ENCODE results near the gene PTGER1. TPM values are rescaled to one million over a fixed set of nuclear protein-coding genes. Genes with fewer than 3 reads are reported as not detected.
A peak's percentile ranks its signal among the peaks of the same experiment; 100 is the strongest.

The PTGER1 gene, protein sequence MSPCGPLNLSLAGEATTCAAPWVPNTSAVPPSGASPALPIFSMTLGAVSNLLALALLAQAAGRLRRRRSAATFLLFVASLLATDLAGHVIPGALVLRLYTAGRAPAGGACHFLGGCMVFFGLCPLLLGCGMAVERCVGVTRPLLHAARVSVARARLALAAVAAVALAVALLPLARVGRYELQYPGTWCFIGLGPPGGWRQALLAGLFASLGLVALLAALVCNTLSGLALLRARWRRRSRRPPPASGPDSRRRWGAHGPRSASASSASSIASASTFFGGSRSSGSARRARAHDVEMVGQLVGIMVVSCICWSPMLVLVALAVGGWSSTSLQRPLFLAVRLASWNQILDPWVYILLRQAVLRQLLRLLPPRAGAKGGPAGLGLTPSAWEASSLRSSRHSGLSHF
- 1 to 10 TPM in 1 of 4 donors, under 1 TPM in 2, not detected in 1; 0.31 to 1.3 (median 0.38) TPM for total RNA-seq

DNA sequence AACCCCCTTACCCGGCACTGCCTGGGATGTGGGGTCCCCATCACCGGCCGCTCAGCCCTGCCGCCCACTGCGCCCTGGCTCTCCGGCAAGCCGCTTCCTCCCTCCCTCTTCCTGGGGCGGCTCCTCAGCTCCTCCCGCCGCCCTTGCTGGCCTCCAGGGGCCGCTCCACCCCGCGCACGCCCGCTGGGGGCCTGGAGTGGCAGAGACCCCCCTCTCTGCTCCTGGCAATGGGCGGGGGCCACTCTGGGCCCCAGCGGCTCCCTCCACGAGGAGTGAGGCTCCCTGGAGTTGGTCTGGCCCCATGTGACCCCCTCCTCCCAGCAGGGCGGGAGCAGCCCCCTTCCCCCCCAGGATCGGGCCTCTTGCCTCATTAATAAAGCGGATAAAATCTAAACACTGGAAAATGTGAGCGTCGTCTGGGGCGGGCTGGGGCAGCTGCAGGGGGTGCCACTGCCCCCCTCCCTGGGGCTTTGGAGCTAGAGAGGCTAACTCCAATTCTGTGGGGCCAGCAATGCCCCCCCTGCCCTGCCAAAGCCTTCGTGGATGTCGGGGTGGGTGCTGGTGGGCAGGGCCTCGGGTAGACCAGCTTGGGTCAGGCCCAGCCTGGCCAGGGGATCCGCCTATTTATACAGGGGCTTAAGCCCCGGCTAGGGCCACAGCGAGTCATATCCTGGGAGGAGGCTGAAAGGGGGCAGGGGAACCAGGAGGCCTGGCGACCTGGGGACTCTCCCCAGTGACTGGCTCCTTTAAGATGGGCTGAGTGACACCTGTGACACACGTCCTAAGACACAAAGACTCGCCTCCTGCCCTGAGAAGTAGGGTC is at the start of gene PTGER1:
PTGER1 (minus strand) TSS at position 104 of the 823 bp plus-strand sequence. CDS start 1,034 bp downstream, outside the sequence.
- H3K4me1 ChIP-seq = peaks cover 36 to 80% (median 50%) of the 10 kb centered on the region in 3 donors

DNA sequence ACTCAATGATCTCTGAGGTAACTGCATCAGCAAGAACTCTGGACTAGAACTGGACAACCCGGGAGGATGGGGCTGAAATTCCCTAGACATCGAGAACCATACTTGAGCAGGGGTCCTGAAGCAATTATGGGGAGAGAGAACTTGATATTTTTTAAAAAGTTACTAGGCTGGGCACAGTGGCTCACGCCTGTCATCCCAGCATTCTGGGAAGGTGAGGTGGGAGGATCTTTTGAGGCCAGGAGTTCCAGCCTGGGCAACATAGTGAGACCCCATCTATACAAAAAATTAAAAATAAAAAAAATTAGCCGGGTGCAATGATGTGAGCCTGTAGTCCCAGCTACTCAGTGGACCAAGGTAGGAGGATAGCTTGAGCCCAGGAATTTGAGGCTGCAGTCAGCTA is 45.4 kb upstream of the PTGER1 start:
- Histone ChIP-seq H3K27me3 (no peaks in the 10 kb centered on the region), H3K9me3 (no peaks in the 10 kb centered on the region), H3K4me3 (no peak overlapping the region), H3K4me1 (peaks cover 26 to 87% (median 42%) of the 10 kb centered on the region in 3 donors), H3K27ac (peak overlapping the region; percentile 93 to 99 (median 98)), H3K36me3 (peaks cover 6 to 13% (median 8%) of the 10 kb centered on the region in 3 donors)
- intact Hi-C loops (cut with DNase I) = no loop called here
- WGBS, 2 donors = 90 to 92% methylated on average over 4 of the region's 4 CpGs
- no peak for DNase-seq
- TF ChIP-seq POLR2A (IDR thresholded peaks at IDR 0.05) = no peak
- TF ChIP-seq, protein P1, sequence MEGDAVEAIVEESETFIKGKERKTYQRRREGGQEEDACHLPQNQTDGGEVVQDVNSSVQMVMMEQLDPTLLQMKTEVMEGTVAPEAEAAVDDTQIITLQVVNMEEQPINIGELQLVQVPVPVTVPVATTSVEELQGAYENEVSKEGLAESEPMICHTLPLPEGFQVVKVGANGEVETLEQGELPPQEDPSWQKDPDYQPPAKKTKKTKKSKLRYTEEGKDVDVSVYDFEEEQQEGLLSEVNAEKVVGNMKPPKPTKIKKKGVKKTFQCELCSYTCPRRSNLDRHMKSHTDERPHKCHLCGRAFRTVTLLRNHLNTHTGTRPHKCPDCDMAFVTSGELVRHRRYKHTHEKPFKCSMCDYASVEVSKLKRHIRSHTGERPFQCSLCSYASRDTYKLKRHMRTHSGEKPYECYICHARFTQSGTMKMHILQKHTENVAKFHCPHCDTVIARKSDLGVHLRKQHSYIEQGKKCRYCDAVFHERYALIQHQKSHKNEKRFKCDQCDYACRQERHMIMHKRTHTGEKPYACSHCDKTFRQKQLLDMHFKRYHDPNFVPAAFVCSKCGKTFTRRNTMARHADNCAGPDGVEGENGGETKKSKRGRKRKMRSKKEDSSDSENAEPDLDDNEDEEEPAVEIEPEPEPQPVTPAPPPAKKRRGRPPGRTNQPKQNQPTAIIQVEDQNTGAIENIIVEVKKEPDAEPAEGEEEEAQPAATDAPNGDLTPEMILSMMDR (IDR thresholded peaks at IDR 0.05) = no peak

More for the DNA sequence above, at the start of gene PTGER1:
- 1 to 8% methylated on average over 4 to 10 of the region's 33 CpGs for WGBS, 2 donors
- Histone ChIP-seq H3K27ac (peak within 1 kb of the TSS; percentile 23 to 77 (median 70)), H3K36me3 (peaks cover 6 to 46% (median 23%) of the 10 kb centered on the region in 3 donors), H3K27me3 (peaks cover 0 to 36% (median 0%) of the 10 kb centered on the region in 4 donors), H3K9me3 (no peaks in the 10 kb centered on the region), H3K4me3 (peak within 1 kb of the TSS in 2 of 4 donors; percentile 34 to 48)
- DNase-seq = no peak
- intact Hi-C loops (cut with DNase I) = no loop called here
- no peak for TF ChIP-seq POLR2A (IDR thresholded peaks at IDR 0.05)
- TF ChIP-seq, protein P1 (IDR thresholded peaks at IDR 0.05) = peak in 4 of 6 experiments; percentile 34 to 56 (median 40)

DNA sequence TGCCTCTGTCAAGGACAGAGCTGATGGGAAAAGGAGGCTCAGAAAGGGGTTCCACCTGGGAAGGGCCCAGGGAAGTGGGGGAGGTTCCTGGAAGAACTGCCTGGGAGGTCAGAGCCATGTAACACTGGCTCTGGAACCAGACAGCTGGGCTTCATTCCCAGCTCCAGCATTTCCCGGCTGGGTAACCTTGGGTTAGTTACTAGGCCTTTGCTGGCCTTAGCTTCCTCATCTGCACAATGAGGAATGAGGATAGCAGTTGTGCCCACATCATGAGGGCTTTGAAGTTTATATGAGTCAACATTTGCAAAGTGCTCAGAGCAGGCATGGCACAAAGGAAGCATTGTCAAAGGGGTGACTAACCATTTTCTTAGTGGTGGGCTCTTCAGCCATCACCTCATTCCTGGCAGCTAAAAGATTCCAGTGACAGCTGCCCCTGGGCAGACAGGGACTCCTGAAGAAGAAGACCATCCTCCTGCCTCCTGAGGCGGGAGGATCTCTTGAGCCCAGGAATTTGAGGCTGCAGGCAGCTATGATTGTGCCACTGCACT is 44.8 kb upstream of the PTGER1 start:
- Histone ChIP-seq H3K27ac (peak overlapping the region; percentile 93 to 99 (median 98)), H3K4me3 (no peak overlapping the region), H3K9me3 (no peaks in the 10 kb centered on the region), H3K27me3 (no peaks in the 10 kb centered on the region), H3K36me3 (peaks cover 12 to 19% (median 14%) of the 10 kb centered on the region in 3 donors), H3K4me1 (peaks cover 26 to 87% (median 45%) of the 10 kb centered on the region in 3 donors)
- intact Hi-C loops (cut with DNase I) = no loop called here
- no peak for DNase-seq
- TF ChIP-seq, protein P1 (IDR thresholded peaks at IDR 0.05) = no peak
- no peak for TF ChIP-seq POLR2A (IDR thresholded peaks at IDR 0.05)
- WGBS, 2 donors = 47 to 50% methylated on average over 2 of the region's 2 CpGs

GRCh38 chr19:14519245-14519859 is 44.2 kb upstream of the PTGER1 start:
- TF ChIP-seq, protein P1 (IDR thresholded peaks at IDR 0.05) = no peak
- no peak for TF ChIP-seq POLR2A (IDR thresholded peaks at IDR 0.05)
- peaks cover 18 to 25% (median 18%) of the 10 kb centered on the region in 3 donors for H3K36me3 ChIP-seq
- H3K27ac ChIP-seq = peak overlapping the region; percentile 93 to 99 (median 98)
- H3K27me3 ChIP-seq = no peaks in the 10 kb centered on the region
- WGBS, 2 donors = 78 to 84% methylated on average over 20 to 21 of the region's 22 CpGs
- no peaks in the 10 kb centered on the region for H3K9me3 ChIP-seq
- intact Hi-C loops (cut with DNase I) = no loop called here
- DNase-seq = no peak
- H3K4me3 ChIP-seq = no peak overlapping the region
- peaks cover 26 to 87% (median 48%) of the 10 kb centered on the region in 3 donors for H3K4me1 ChIP-seq
